Activated CD8-positive, alpha-beta memory T cell treated with anti-CD3 and anti-CD28 coated beads, Interleukin-2, amount 10 ng/mL, durations not matched to agents 7 days and 5 days (primary cell): ENCODE measurements around the gene ATP9B. TPM values are rescaled to one million over a fixed set of nuclear protein-coding genes. Genes with fewer than 3 reads are reported as not detected.

ENCODE experiments used
- ATAC-seq: fragments of 150-1000 bp; cut with Tn5 transposase; one replicate; pipeline ENCODE4 v1.10.0; 2021; ENCODE audit warnings: moderate library complexity
- CTCF ChIA-PET: fragments of 350-600 bp; sonication (Branson Sonifier 250); formaldehyde crosslinking; loops from one replicate; lab custom pipeline; 2021; ENCODE audit warnings: antibody characterized with exemption; lab: Charles Lee
- DNase-seq: peaks from one replicate; pipeline ENCODE4 v3.0.0-alpha.2; 2020
- H3K27ac Mint-ChIP-seq: one replicate; pipeline ENCODE4 v1.8.0; 2021; ENCODE audit warnings: mild to moderate bottlenecking, mixed read lengths
- H3K27me3 Mint-ChIP-seq: one replicate; pipeline ENCODE4 v1.8.0; 2021; ENCODE audit warnings: mixed read lengths
- H3K36me3 Mint-ChIP-seq: one replicate; pipeline ENCODE4 v1.8.0; 2021; ENCODE audit warnings: mild to moderate bottlenecking, mixed read lengths
- H3K4me1 Mint-ChIP-seq: one replicate; pipeline ENCODE4 v1.8.0; 2021; ENCODE audit warnings: mixed read lengths
- H3K4me3 Mint-ChIP-seq: one replicate; pipeline ENCODE4 v1.8.0; 2021; ENCODE audit warnings: mild to moderate bottlenecking, moderate library complexity, mixed read lengths
- H3K9me3 Mint-ChIP-seq: one replicate; pipeline ENCODE4 v1.8.0; 2022; ENCODE audit warnings: low read depth, mixed read lengths
- total RNA-seq, 2 experiments: library from RNA; stranded (reverse); gene quantifications; one replicate each; pipeline ENCODE4 v1.2.3, GENCODE V29; 2021

ATP9B gene
- total RNA-seq, 2 experiments from 2014 or later, result 21.5 to 31.7 TPM

DNA sequence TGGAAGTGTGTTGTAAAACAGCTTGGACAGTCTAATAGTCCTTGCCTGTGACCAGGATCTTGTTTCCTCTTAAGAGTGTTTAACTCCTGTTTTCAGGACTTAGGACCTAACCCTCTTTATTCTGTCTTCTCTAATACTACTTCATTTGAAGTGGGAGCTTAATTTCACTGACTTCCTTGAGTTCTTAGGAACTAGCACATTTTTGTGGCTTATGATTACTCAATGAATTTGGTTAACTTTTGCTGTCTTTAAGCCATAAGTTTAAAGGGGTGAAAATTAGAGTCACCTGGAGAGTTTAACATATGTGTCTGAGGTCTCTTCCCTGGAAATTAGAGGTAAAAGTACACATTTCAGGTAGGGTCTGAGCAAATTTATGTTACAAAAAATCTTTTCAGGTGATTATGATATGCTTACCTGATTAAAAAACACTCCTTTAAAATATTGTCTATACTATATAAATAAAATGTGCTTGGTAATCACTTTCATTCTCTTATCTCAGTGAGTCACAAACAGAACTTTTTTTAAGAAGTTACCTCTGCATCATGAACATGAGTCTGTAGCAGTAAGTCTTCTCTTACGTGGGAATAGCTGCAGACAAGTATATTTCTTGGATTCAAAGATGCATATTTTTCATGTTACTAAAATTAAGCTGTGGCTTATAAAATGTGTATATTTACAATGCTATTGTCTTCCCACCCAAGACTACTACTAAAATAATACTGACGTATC, 52.7 kb downstream of the ATP9B start:
- Mint-ChIP-seq H3K27ac (no peak overlapping the region), H3K4me1 (no peaks in the 10 kb centered on the region), H3K4me3 (no peak overlapping the region), H3K9me3 (no peaks in the 10 kb centered on the region), H3K27me3 (no peaks in the 10 kb centered on the region), H3K36me3 (peaks cover 15% of the 10 kb centered on the region)
- ATAC-seq (no peak), DNase-seq (no peak)
- CTCF ChIA-PET, result interaction anchor here (1.1 kb wide), 1 partner anchor 13 kb away, joined by 3 read pairs; no protein-coding TSS in a partner anchor

DNA sequence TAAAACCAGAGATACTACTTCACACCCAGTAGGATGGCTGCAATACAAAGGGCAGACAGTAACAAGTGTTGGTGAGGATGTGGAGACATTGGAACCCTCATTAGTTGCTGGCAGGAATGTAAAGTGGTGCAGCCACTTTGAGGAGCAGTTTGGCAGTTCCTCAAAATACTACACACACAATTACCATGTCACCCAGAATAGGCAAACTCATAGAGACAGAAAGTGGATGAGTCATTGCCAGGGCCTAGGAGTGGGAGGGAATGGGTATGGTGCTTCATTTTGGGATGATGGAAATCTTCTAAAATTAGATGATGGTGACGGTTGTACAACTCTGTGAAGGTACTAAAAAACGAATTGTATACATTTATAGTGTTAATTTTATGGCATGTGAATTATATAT, 54.8 kb downstream of the ATP9B start:
- CTCF ChIA-PET, result no interaction called here
- no peak for ATAC-seq
- no peaks in the 10 kb centered on the region for H3K4me1 Mint-ChIP-seq
- H3K36me3 Mint-ChIP-seq, result peaks cover 19% of the 10 kb centered on the region
- H3K27ac Mint-ChIP-seq, result no peak overlapping the region
- no peak overlapping the region for H3K4me3 Mint-ChIP-seq
- no peaks in the 10 kb centered on the region for H3K27me3 Mint-ChIP-seq
- no peak for DNase-seq
- no peaks in the 10 kb centered on the region for H3K9me3 Mint-ChIP-seq

DNA sequence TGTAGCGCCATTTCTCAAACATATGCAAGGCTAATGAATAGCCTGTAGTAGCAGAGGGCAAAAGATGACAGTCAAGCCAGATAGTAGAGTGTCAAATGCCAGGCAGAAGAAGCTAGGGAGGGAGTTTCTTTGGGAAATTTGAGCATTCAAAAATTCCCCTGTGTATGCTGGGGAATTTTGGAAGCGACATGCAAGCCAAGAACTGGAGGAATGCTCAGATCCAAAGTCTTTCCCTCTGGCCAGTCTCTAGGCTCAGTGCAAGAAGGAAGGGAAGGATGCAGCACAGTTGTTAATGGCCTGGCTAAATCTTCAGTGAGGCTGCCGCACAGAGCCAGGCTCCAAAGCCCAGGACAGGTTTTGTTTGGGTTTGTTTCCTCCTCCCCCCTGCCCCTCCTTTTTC, 59.9 kb downstream of the ATP9B start:
- CTCF ChIA-PET, result no interaction called here
- H3K9me3 Mint-ChIP-seq, result no peaks in the 10 kb centered on the region
- no peak overlapping the region for H3K4me3 Mint-ChIP-seq
- peaks cover 16% of the 10 kb centered on the region for H3K36me3 Mint-ChIP-seq
- H3K27me3 Mint-ChIP-seq, result no peaks in the 10 kb centered on the region
- ATAC-seq, result no peak
- DNase-seq, result no peak
- H3K4me1 Mint-ChIP-seq, result no peaks in the 10 kb centered on the region
- no peak overlapping the region for H3K27ac Mint-ChIP-seq

DNA sequence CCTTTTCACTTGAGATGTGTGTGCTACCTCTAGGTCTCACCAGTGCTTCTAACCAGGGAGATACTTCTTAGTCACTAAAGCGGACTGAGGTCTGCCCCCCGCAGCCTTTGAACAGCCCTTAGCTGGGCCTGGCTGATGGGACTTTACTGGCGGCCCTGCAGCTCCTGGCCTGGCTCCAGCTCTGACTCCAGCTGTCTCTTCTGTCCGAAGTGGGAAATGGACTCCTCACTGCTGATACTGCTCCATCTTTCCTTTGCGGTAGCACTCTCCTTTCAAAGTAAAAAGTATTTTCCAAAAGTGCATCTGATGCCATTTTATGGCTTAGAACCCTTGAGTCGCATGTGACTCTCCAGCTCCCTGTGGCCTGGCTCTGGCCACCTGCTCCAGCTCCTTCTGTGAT, 64.5 kb downstream of the ATP9B start:
- no peak overlapping the region for H3K4me3 Mint-ChIP-seq
- H3K36me3 Mint-ChIP-seq, result peaks cover 10% of the 10 kb centered on the region
- H3K9me3 Mint-ChIP-seq, result no peaks in the 10 kb centered on the region
- H3K4me1 Mint-ChIP-seq, result peaks cover 1% of the 10 kb centered on the region
- CTCF ChIA-PET, result no interaction called here
- no peaks in the 10 kb centered on the region for H3K27me3 Mint-ChIP-seq
- no peak for ATAC-seq
- H3K27ac Mint-ChIP-seq, result no peak overlapping the region
- no peak for DNase-seq

DNA sequence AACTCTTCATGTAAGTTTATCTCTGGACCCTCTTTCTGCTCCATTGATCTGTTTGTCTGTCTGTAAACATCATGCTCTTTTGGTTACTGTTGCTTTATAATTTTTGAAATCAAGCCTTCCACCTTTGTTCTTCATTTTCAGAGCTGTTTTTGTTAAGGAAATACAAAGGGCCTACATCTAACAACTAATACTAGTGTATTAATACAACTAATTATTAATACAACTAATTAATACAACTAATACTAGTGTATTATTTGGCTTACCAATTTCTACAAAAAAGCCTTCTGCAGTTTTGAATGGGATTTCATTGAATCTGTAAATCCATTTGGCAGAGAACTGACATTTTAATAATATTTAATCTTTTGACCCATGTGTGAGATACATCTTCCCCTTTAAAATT, 66.7 kb downstream of the ATP9B start:
- Mint-ChIP-seq H3K36me3 (peaks cover 8% of the 10 kb centered on the region), H3K4me1 (peaks cover 6% of the 10 kb centered on the region), H3K4me3 (no peak overlapping the region), H3K27ac (no peak overlapping the region), H3K9me3 (no peaks in the 10 kb centered on the region), H3K27me3 (no peaks in the 10 kb centered on the region)
- no peak for ATAC-seq
- no peak for DNase-seq
- CTCF ChIA-PET, result no interaction called here

DNA sequence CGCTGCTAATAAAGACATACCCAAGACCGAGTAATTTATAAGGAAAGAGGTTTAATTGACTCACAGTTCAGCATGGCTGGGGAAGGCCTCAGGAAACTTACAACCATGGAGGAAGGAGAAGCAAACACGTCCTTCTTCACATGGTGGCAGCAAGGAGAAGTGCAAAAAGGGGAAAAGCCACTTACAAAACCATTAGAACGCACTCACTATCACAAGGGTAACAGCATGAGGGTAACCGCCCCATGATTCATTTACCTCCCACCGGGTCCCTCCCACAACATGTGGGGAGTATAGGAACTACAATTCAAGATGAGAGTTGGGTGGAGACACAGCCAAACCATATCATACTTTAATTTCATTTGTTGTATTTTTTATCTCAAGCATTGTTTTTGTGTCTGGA, 67.5 kb downstream of the ATP9B start:
- CTCF ChIA-PET, result no interaction called here
- Mint-ChIP-seq H3K27ac (no peak overlapping the region), H3K36me3 (peaks cover 10% of the 10 kb centered on the region), H3K4me1 (peaks cover 6% of the 10 kb centered on the region), H3K9me3 (no peaks in the 10 kb centered on the region), H3K4me3 (no peak overlapping the region), H3K27me3 (no peaks in the 10 kb centered on the region)
- no peak for ATAC-seq
- no peak for DNase-seq

DNA sequence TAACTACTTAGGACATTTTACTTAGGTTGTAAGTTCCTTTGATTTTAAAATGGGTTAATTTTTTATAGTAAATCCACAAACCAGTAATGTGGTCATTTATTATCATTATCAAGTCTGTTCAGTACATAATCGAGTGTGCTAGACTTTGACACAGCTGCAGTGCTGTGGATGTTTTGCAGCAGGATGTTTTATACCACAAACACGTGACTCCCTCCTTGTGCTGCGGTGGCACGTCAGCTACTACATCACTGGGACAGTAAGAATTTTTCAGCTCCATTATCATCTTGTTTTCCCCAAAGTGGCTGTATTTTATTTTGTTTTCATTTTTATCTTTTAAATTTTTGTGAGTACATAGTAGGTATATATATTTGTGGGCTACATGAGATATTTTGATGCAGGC, 70.0 kb downstream of the ATP9B start:
- no peak overlapping the region for H3K4me3 Mint-ChIP-seq
- peaks cover 6% of the 10 kb centered on the region for H3K4me1 Mint-ChIP-seq
- DNase-seq, result peak; percentile 66
- H3K27me3 Mint-ChIP-seq, result no peaks in the 10 kb centered on the region
- H3K9me3 Mint-ChIP-seq, result no peaks in the 10 kb centered on the region
- peak; percentile 81 for ATAC-seq
- H3K36me3 Mint-ChIP-seq, result peaks cover 9% of the 10 kb centered on the region
- H3K27ac Mint-ChIP-seq, result no peak overlapping the region
- CTCF ChIA-PET, result no interaction called here

DNA sequence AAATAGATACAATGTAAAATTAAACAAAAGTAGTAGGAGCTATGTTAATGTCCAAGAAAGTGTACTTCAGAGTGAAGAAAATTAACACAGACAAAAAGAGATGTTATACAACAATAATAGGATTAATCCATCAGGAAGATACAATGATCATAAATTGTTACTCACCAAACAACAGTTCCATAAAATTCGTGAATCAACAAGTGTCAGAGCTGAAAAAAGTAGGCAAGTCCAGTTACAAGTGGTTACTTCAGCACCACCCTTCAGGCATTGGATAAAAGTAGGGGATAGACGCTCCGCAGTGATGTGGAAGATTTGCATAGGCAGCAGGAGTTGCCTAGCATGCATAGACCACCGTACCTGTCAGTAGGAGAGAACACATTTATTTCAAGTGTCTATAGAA, 77.8 kb downstream of the ATP9B start:
- ATAC-seq, result no peak
- CTCF ChIA-PET, result interaction anchor here (1.1 kb wide), 1 partner anchor 33 kb away, joined by 3 read pairs; no protein-coding TSS in a partner anchor
- peaks cover 7% of the 10 kb centered on the region for H3K4me1 Mint-ChIP-seq
- H3K9me3 Mint-ChIP-seq, result peaks cover 3% of the 10 kb centered on the region
- DNase-seq, result no peak
- no peaks in the 10 kb centered on the region for H3K27me3 Mint-ChIP-seq
- H3K27ac Mint-ChIP-seq, result no peak overlapping the region
- no peak overlapping the region for H3K4me3 Mint-ChIP-seq
- H3K36me3 Mint-ChIP-seq, result peaks cover 17% of the 10 kb centered on the region

DNA sequence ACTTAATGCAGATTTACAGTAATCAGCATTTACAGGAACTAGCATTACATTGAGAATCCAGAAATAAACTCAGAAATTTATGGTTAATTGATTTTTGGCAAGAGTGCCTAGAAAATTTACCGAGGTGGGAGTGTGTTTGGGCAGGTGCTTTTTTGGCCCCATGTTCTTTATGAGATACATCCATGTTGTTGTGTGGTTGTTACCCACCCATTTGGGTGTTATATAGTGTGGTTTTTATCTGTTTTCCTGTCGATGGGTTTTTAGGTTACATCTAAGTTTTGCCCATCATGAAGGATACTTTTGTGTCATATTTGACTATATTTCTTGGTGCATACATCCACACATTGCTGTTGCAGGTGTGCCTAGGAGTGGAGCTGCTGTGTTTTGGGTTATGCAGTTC, 82.0 kb downstream of the ATP9B start:
- CTCF ChIA-PET, result no interaction called here
- H3K27me3 Mint-ChIP-seq, result no peaks in the 10 kb centered on the region
- peaks cover 11% of the 10 kb centered on the region for H3K36me3 Mint-ChIP-seq
- H3K9me3 Mint-ChIP-seq, result no peaks in the 10 kb centered on the region
- no peak overlapping the region for H3K27ac Mint-ChIP-seq
- no peak for ATAC-seq
- no peak for DNase-seq
- peaks cover 7% of the 10 kb centered on the region for H3K4me1 Mint-ChIP-seq
- no peak overlapping the region for H3K4me3 Mint-ChIP-seq

DNA sequence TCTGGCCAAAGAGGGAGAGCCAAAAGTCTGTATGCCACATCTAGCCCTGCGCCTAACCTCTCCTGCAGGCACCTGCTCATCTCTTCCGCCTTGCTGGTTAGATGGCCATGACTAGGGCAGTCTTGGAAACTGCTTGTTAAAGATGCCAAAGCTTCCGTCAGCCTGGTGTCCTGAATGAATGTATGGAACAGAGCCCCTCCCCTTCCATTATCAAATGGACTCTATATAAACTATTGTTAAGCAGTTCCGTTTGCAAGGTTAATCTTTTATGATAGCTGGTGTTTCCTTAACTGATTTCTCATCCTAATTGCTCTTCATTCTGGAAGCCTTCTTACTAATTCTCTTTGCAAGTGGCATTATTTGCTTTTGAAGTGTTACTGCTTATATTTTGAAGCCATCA, 87.1 kb downstream of the ATP9B start:
- DNase-seq (no peak), ATAC-seq (no peak)
- Mint-ChIP-seq H3K4me3 (no peak overlapping the region), H3K9me3 (no peaks in the 10 kb centered on the region), H3K36me3 (peaks cover 22% of the 10 kb centered on the region), H3K27ac (peak overlapping the region; percentile 81), H3K27me3 (no peaks in the 10 kb centered on the region), H3K4me1 (peaks cover 20% of the 10 kb centered on the region)
- CTCF ChIA-PET, result no interaction called here

DNA sequence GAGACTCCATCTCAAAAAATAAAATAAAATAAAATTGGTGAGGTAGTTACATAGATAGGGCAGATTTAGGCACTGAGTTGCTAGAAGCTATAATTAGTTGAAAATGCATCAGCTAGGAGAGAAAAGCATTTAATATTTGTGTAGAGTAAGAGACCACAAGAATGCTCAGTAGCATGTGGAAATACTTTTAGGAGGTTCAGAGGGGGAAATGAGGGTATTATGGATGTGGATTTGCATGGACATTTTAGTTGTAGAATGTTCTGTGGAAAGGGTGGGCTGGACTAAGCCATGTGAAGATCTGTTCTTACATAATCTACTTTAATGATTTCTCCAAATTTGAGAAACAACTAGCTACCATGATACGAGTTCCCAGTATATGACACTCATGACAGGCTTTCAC, 95.5 kb downstream of the ATP9B start:
- CTCF ChIA-PET, result interaction anchor here (1.4 kb wide), 1 partner anchor 10 kb away, joined by 3 read pairs; no protein-coding TSS in a partner anchor
- Mint-ChIP-seq H3K36me3 (peaks cover 10% of the 10 kb centered on the region), H3K4me3 (no peak overlapping the region), H3K27ac (no peak overlapping the region), H3K9me3 (no peaks in the 10 kb centered on the region), H3K27me3 (no peaks in the 10 kb centered on the region), H3K4me1 (no peaks in the 10 kb centered on the region)
- DNase-seq, result no peak
- ATAC-seq, result no peak

DNA sequence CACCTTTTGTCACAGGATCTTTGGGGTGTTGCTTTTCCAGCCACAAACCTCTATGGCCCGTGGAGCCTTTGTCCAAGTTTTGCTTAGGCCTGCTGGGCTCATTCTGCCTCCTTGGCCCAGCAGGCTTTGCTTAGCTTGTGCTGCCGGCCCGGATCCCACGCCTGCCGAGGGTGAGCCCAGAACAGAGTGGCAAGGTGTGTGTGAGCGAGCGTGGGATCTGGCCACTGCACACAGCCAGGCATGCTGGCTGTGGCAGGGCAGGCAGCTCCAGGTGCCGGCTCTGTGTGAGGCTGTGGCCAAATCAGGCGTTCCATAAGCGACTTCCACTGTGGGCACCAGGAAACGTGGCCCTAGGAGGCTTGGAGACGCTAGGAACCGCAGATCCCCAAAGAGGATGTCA, 97.5 kb downstream of the ATP9B start:
- Mint-ChIP-seq H3K9me3 (no peaks in the 10 kb centered on the region), H3K36me3 (peaks cover 10% of the 10 kb centered on the region), H3K27me3 (no peaks in the 10 kb centered on the region), H3K4me3 (no peak overlapping the region), H3K27ac (no peak overlapping the region), H3K4me1 (no peaks in the 10 kb centered on the region)
- no peak for ATAC-seq
- CTCF ChIA-PET, result no interaction called here
- DNase-seq, result no peak

DNA sequence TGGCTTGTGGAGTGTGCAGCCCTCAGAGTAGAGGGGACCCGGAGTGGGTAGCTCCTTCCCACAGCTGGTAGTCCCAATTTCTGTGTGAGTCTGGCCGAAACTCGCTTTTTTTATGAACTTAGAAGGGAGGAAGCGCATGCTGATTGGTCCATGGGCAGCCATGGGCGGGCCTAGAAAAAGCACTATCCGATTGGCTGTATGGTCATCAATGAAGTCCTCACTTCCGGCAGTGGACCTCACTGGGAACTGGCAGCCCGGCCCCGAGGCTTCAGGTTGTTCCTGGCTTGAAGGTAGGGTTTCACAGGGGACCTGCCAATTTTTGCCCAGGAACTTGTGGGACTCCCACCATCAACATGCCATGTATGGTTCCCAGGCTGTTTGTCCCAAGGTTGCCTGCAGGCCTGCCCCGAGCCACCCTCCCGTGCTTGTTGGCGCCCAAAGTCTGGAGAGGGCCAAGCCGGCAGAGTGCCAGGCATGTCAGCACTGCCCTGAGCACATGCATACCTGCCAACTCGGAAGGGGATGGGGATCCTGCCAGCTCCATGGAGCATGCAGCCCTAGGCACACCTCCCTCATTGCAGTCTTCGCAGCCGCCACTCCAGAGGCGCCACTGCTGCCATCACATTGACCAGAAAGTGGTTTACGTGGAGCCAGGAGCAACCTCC, 98.5 kb downstream of the ATP9B start:
- Mint-ChIP-seq H3K4me3 (no peak overlapping the region), H3K4me1 (no peaks in the 10 kb centered on the region), H3K27ac (no peak overlapping the region), H3K9me3 (no peaks in the 10 kb centered on the region), H3K27me3 (no peaks in the 10 kb centered on the region), H3K36me3 (peaks cover 10% of the 10 kb centered on the region)
- no peak for DNase-seq
- ATAC-seq, result no peak
- CTCF ChIA-PET, result no interaction called here

DNA sequence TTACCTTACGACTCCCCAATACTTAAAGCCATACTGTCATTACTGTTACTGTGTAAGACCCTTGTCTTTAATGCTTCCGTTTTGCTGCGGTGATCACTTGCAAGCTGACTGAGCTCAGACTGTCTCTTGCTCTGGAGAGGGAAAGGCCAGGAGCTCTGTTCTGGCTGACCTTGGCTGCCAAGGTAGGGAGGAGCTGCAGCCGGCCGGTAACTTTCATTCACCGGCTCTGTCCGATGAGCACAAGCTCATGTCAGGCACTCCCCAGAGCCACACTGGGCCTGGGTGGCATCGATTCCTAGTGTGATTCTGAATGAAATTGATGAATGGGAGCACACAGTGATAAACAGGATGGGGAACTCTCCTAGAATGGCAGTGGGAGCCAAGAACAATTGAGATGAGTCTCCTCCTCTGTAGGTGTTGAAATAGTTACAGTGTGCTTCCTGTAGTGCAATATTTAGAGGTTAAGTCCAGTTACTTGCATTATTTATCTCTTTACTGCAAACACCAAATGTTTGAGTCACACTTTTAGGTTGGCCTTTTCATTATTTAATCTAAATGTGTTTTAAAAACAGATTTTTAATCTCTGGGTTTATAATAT, 100.9 kb downstream of the ATP9B start:
- H3K27me3 Mint-ChIP-seq, result no peaks in the 10 kb centered on the region
- no peak for DNase-seq
- H3K4me3 Mint-ChIP-seq, result no peak overlapping the region
- H3K36me3 Mint-ChIP-seq, result peaks cover 12% of the 10 kb centered on the region
- no peaks in the 10 kb centered on the region for H3K4me1 Mint-ChIP-seq
- H3K27ac Mint-ChIP-seq, result no peak overlapping the region
- ATAC-seq, result no peak
- CTCF ChIA-PET, result interaction anchor here (1.0 kb wide), 1 partner anchor 8 kb away, joined by 3 read pairs; no protein-coding TSS in a partner anchor
- H3K9me3 Mint-ChIP-seq, result no peaks in the 10 kb centered on the region
